Neural crest cell (in vitro differentiated cells): Measurements from ENCODE around the gene HEPN1. TPM values are rescaled to one million over a fixed set of nuclear protein-coding genes. Genes with fewer than 3 reads are reported as not detected.

Experiments used
- DNase-seq: peaks from one replicate; pipeline ENCODE4 v3.0.0; 2021; ENCODE audit warnings: low read depth, mixed read lengths, low spot score
- H3K27ac Mint-ChIP-seq: one replicate; pipeline ENCODE4 v1.8.0; 2021; ENCODE audit warnings: mild to moderate bottlenecking, mixed read lengths; ENCODE audit not compliant: unreplicated experiment
- H3K27me3 Mint-ChIP-seq: 2 replicates; pipeline ENCODE4 v1.8.0; 2021; ENCODE audit warnings: low read depth, mild to moderate bottlenecking, mixed read lengths
- H3K36me3 Mint-ChIP-seq: 2 replicates; pipeline ENCODE4 v1.8.0; 2021; ENCODE audit warnings: low read depth, mild to moderate bottlenecking, mixed read lengths
- H3K4me1 Mint-ChIP-seq: 2 replicates; pipeline ENCODE4 v1.8.0; 2021; ENCODE audit warnings: mixed read lengths
- H3K4me3 Mint-ChIP-seq: one replicate; pipeline ENCODE4 v1.8.0; 2021; ENCODE audit warnings: mild to moderate bottlenecking, mixed read lengths
- H3K9me3 Mint-ChIP-seq: 2 replicates; pipeline ENCODE4 v1.8.0; 2021; ENCODE audit warnings: mixed read lengths
- total RNA-seq: library from RNA; stranded (reverse); gene quantifications from 2 replicates; pipeline ENCODE4 v1.2.1, GENCODE V29; 2021
- TF ChIP-seq, protein P1 (sequence below): fragments of 200-600 bp; sonication (generic); conservative IDR thresholded peaks from 2 replicates; pipeline ENCODE4 v1.5.0; 2021; ENCODE audit warnings: antibody characterized with exemption, mild to moderate bottlenecking

The HEPN1 gene
- total RNA-seq, 1 donor from 2014 or later: not detected

DNA sequence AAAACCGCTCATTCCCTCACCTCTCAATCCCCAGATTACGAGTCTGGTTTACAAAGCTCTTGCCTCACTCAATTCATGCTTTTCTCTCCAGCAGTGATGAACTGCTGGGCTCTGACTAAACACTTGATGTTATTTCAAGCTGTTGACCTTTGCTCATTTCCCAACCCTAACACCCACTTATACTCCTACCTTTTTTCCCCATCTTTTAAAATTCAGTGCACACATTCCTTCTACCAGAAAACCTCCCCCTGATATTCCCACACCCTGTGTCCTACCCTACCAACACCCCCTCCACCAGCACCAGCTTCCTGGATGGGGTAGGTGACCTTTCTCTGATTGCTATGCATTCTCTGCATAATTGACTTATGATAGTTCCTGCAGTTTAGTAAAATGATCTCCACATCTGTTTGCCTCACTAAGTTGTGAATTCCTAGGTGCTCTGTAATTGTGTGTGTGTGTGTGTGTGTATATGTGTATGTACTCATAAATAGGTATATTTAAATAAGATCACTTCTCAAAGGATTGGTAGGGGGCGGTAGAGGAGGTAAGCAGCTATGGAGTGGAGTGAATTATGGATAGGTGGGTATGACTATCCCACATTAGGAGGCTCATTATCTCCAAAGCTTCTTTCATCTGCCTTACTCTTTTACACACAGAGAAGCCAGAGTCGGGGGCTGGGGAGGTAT lies 16.0 kb downstream of the HEPN1 start:
- peaks cover 15% of the 10 kb centered on the region for H3K27me3 Mint-ChIP-seq

DNA sequence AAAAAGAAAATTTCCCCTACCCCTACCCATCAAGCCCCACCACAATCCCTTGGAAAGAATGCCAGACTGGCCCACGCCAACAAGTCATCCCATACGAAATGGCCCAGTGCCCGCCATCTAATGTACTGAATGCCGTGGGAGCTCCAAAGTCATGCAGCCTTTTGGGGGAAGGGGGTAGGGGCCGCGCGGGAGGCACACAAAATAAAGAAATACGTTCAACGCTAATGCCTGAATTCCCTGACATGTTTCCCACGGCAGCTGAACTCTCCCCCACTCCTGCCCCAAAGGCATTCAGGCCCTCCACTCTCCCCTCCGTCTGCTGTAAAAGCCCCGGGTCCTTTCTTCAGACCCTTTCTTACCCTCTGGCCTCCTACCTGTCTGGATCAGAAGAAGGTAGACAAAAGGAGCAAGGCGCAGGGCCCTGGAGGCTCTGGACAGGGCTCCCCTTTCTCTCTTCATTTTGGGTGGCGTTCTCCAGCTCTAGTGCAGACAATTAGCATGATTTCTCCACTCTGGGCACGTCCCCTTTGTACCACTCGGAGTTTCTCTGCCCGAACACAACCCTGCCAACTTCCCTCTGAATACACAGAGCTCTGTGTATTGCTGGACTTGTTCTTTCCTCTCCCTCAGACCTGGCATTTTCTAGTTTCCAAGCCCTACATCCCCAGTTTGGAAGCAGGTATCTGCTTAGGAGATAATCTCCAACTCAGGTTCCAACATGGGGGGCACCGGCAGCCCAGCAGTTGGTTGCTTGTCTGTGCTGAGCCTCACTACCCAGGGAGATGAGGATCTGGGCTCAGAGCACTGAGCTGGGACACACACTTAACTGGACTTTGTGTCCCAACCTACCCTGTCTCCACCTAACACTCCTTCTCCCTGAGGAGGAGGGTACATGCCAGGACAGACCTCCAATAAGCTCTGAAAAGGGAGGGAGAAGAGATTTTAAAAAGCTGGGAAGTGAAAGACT lies 16.8 kb downstream of the HEPN1 start, which contains the start of gene HEPACAM:
HEPACAM (minus strand) TSS at position 500 of the 967 bp plus-strand sequence; CDS start at position 459, 41 bp downstream.
- H3K36me3 Mint-ChIP-seq: no peaks in the 10 kb centered on the region
- H3K4me3 Mint-ChIP-seq: no peak within 1 kb of the TSS
- H3K27me3 Mint-ChIP-seq: peaks cover 15% of the 10 kb centered on the region
- peak within 1 kb of the TSS; percentile 28 for H3K27ac Mint-ChIP-seq
- TF ChIP-seq, protein P1, sequence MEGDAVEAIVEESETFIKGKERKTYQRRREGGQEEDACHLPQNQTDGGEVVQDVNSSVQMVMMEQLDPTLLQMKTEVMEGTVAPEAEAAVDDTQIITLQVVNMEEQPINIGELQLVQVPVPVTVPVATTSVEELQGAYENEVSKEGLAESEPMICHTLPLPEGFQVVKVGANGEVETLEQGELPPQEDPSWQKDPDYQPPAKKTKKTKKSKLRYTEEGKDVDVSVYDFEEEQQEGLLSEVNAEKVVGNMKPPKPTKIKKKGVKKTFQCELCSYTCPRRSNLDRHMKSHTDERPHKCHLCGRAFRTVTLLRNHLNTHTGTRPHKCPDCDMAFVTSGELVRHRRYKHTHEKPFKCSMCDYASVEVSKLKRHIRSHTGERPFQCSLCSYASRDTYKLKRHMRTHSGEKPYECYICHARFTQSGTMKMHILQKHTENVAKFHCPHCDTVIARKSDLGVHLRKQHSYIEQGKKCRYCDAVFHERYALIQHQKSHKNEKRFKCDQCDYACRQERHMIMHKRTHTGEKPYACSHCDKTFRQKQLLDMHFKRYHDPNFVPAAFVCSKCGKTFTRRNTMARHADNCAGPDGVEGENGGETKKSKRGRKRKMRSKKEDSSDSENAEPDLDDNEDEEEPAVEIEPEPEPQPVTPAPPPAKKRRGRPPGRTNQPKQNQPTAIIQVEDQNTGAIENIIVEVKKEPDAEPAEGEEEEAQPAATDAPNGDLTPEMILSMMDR: no peak
- peaks cover 8% of the 10 kb centered on the region for H3K4me1 Mint-ChIP-seq
- no peaks in the 10 kb centered on the region for H3K9me3 Mint-ChIP-seq
- DNase-seq: no peak

More for the DNA sequence above, 16.0 kb downstream of the HEPN1 start:
- H3K9me3 Mint-ChIP-seq: no peaks in the 10 kb centered on the region
- no peaks in the 10 kb centered on the region for H3K36me3 Mint-ChIP-seq
- TF ChIP-seq, protein P1: no peak
- H3K4me3 Mint-ChIP-seq: no peak overlapping the region
- no peak for DNase-seq
- peaks cover 8% of the 10 kb centered on the region for H3K4me1 Mint-ChIP-seq
- H3K27ac Mint-ChIP-seq: no peak overlapping the region

GRCh38 chr11:124937336-124937935 lies 18.4 kb downstream of the HEPN1 start:
- Mint-ChIP-seq H3K27me3 (peaks cover 15% of the 10 kb centered on the region), H3K27ac (no peak overlapping the region), H3K9me3 (no peaks in the 10 kb centered on the region), H3K4me1 (peaks cover 15% of the 10 kb centered on the region), H3K36me3 (no peaks in the 10 kb centered on the region), H3K4me3 (no peak overlapping the region)
- no peak for DNase-seq
- TF ChIP-seq, protein P1: no peak

DNA sequence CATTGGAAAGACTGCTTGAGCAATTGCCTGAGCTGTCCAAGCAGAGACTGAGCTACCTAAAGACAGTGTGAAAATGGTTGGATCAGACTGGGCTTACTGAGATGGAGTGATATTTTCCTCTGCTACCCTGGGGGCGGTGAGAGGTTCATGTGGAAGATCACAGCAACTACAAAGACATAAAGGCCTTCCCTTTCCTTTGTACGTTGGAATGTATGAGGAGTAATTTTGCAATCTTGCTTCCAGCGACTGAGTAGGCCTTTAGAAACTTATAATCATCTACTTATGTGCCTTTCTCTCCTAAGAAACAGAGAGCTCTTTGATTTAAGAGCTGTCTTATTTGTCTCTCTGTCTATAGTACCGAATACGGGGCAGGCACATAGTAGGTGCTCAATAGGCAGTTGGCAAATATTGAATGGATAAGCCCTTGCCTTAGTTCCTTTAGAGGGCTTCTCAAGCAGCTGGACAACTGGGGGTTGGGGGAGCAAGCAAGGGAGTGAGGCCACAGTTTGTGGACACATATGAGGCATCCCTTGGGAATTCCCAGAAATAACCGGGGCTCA lies 19.2 kb downstream of the HEPN1 start:
- no peak overlapping the region for H3K27ac Mint-ChIP-seq
- DNase-seq: no peak
- H3K4me1 Mint-ChIP-seq: peaks cover 23% of the 10 kb centered on the region
- no peaks in the 10 kb centered on the region for H3K9me3 Mint-ChIP-seq
- TF ChIP-seq, protein P1: no peak
- H3K4me3 Mint-ChIP-seq: no peak overlapping the region
- H3K36me3 Mint-ChIP-seq: no peaks in the 10 kb centered on the region
- H3K27me3 Mint-ChIP-seq: peaks cover 15% of the 10 kb centered on the region

- H3K4me3 Mint-ChIP-seq: no peak overlapping the region
- H3K27me3 Mint-ChIP-seq: peaks cover 15% of the 10 kb centered on the region
- no peaks in the 10 kb centered on the region for H3K36me3 Mint-ChIP-seq
- H3K4me1 Mint-ChIP-seq: peaks cover 29% of the 10 kb centered on the region
- TF ChIP-seq, protein P1: no peak
- DNase-seq: no peak
- no peak overlapping the region for H3K27ac Mint-ChIP-seq
- no peaks in the 10 kb centered on the region for H3K9me3 Mint-ChIP-seq
Measured at GRCh38 chr11:124938970-124939369, 19.9 kb downstream of the HEPN1 start.
